ENCODE results near the gene CFAP73.

CFAP73 gene

GRCh38 chr12:113149361-113150150 lies at the start of gene CFAP73:
CFAP73 (plus strand) TSS chr12:113149724; CDS start chr12:113149858, 134 bp downstream.
- no peak for DNase-seq (ENCODE audit: extremely low spot score)
- TF ChIP-seq CTCF (IDR thresholded peaks at IDR 0.05; ENCODE audit: control extremely low read depth, extremely low read depth, low read depth, missing control alignments): no peak
- POLR2A ChIA-PET: no interaction called here
- CTCF ChIA-PET: interaction anchor here (1.4 to 21.4 kb wide), 3 partner anchors 13 to 23 kb away, joined by 3 to 190 read pairs (median 41); partner anchors contain the start of gene RASAL1

- no peak for DNase-seq (ENCODE audit: extremely low spot score)
- CTCF ChIA-PET: interaction anchor here (1.1 to 7.4 kb wide), 12 partner anchors 7 to 194 kb away, joined by 3 to 107 read pairs (median 8); partner anchors contain the start of gene OAS1
- no peak for TF ChIP-seq CTCF (IDR thresholded peaks at IDR 0.05; ENCODE audit: control extremely low read depth, extremely low read depth, low read depth, missing control alignments)
- POLR2A ChIA-PET: no interaction called here
Measured at GRCh38 chr12:113099764-113100163, 49.8 kb upstream of the CFAP73 start.

- ChIA-PET POLR2A (interaction anchor here (0.6 kb wide), 2 partner anchors 22 to 45 kb away, joined by 3 to 8 read pairs; no protein-coding TSS in a partner anchor), CTCF (interaction anchor here (0.8 to 7.4 kb wide), 6 partner anchors 9 to 109 kb away, joined by 3 to 107 read pairs (median 4); no protein-coding TSS in a partner anchor)
- no peak for DNase-seq (ENCODE audit: extremely low spot score)
- TF ChIP-seq CTCF (IDR thresholded peaks at IDR 0.05; ENCODE audit: control extremely low read depth, extremely low read depth, low read depth, missing control alignments): no peak
Measured at GRCh38 chr12:113101751-113102150, 47.8 kb upstream of the CFAP73 start.

DNA sequence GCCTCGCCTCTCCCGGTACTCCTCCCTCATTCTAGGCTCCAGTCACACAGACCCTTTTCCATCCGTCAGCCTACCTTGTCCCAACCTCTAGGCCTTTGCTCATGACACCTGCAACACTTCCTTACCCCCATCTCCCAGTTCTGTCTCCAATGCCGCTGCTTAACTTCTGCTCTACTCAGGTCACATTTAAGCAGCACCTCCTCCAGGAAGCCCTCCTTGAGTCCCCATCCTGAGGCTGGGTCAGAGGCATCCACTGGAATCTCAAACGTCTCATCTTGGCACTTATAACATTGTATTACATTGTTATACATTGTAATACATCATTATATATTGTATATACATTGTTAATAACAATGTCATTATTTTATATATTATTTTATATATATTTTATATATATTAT lies 46.7 kb upstream of the CFAP73 start:
- no peak for DNase-seq (ENCODE audit: extremely low spot score)
- ChIA-PET CTCF (interaction anchor here (0.8 to 7.4 kb wide), 3 partner anchors 13 to 52 kb away, joined by 3 to 107 read pairs (median 4); no protein-coding TSS in a partner anchor), POLR2A (interaction anchor here (0.5 kb wide), 1 partner anchor 31 kb away, joined by 5 read pairs; no protein-coding TSS in a partner anchor)
- TF ChIP-seq CTCF (IDR thresholded peaks at IDR 0.05; ENCODE audit: control extremely low read depth, extremely low read depth, low read depth, missing control alignments): no peak

DNA sequence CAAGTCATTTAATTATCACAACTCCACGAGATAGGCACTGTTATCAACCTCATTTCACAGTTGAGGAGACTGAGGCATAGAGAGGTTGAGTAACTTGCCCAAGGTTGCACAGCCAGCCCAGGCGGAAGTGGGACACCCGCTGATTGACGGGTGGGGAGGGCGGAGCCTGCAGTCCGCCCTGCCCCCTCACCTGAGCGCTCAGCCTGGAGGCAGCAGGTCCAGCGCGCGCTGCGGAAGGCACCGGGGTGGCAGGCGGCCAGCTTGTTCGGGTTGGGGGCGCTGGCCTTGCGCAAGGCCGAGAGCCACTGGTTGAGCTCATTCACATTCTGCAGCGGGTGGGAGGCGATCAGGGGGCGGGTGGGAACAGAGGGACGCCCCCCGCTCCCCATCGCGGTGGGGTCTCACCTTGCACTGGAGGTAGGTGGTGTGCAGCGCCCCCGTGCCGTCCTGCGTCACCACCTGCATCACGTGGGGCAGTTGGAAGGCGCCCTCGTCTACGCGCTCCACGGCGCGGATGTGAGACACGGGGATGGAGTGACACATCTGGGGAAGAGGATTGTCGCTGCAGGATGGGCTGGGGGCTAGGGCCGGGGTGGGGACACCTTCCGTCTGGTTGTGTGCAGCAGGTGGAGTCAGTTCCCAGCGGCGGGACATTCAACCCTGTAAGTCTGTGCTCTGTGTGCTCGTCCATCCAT lies 45.6 kb upstream of the CFAP73 start:
- TF ChIP-seq CTCF (IDR thresholded peaks at IDR 0.05; ENCODE audit: control extremely low read depth, extremely low read depth, low read depth, missing control alignments): no peak
- ChIA-PET CTCF (interaction anchor here (0.6 to 1.5 kb wide), 9 partner anchors 12 to 111 kb away, joined by 3 to 7 read pairs (median 3); no protein-coding TSS in a partner anchor), POLR2A (no interaction called here)
- no peak for DNase-seq (ENCODE audit: extremely low spot score)

DNA sequence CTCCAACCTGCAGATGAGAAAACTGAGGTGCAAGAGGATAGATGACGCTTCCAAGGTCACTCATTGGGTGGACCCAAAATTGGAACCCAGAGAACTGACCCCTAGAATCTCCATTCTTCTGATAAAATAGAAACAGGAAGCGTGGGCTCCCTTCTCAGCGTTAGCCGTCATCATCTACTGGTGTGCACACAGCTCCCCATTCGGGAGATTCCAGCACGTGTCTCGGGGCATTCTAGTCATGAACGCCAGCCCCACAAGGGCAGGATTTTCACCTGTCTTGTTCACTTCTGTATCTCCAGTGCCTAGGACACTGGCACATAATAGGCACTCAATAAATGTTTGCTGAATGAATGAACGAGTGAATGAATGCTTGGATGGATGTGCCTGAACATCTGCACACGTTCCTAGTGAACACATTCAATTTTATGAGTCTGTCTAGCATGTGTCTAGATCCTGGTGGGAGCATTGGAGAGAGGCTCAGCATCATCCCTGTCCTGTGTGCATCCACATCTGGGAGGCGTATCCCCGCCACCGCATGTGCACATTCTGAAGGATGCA lies 44.5 kb upstream of the CFAP73 start:
- no peak for DNase-seq (ENCODE audit: extremely low spot score)
- no peak for TF ChIP-seq CTCF (IDR thresholded peaks at IDR 0.05; ENCODE audit: control extremely low read depth, extremely low read depth, low read depth, missing control alignments)
- ChIA-PET POLR2A (no interaction called here), CTCF (interaction anchor here (1.0 to 1.2 kb wide), 2 partner anchors 26 to 29 kb away, joined by 3 to 4 read pairs; no protein-coding TSS in a partner anchor)

Data from GM10248 (cell line).